Caco-2 (cell line): ENCODE data around the gene OR4N2. TPM values are rescaled to one million over a fixed set of nuclear protein-coding genes. Genes with fewer than 3 reads are reported as not detected.
A peak's percentile ranks its signal among the peaks of the same experiment; 100 is the strongest.
"Not testable (repeated sequence)": the region's sequence is repeated elsewhere in the genome, so short reads cannot be mapped to it uniquely, and the experiment has no call there.

Source experiments
- Bru-seq: library from RNA; stranded (reverse); fragments of 400-500 nt; gene quantifications from one replicate; lab custom pipeline; 2021; lab: Mats Ljungman, UMichigan
- BruChase-seq, 2 experiments: library from RNA; stranded (reverse); fragments of 400-500 nt; gene quantifications; one replicate each; lab custom pipeline; 2021; lab: Mats Ljungman, UMichigan
- BruUV-seq: library from RNA; stranded (reverse); fragments of 400-500 nt; replicated peaks from 2 replicates; lab custom pipeline; 2021; lab: Mats Ljungman, UMichigan
- CTCF ChIA-PET: fragments of 300-600 bp; sonication (Branson Sonifier 250); formaldehyde crosslinking; loops from one replicate; lab custom pipeline; 2022; ENCODE audit warnings: antibody characterized with exemption; lab: Charles Lee
- POLR2A ChIA-PET: fragments of 300-600 bp; sonication (Branson Sonifier 250); formaldehyde crosslinking; loops from one replicate; lab custom pipeline; 2022; ENCODE audit warnings: antibody characterized with exemption; lab: Charles Lee
- DNase-seq, 2 experiments: peaks; one replicate each; pipeline versions ENCODE4 v3.0.0 to v3.0.0-alpha.2; 2020 to 2022
- H3K27me3 ChIP-seq: replicated peaks from 2 replicates; pipeline ENCODE4 v1.6.0; 2011; ENCODE audit warnings: low read length; ENCODE audit not compliant: control insufficient read depth, insufficient read depth
- H3K36me3 ChIP-seq: 2 replicates; pipeline ENCODE4 v1.5.1; 2011; ENCODE audit warnings: low read length; ENCODE audit not compliant: control insufficient read depth, insufficient read depth
- H3K4me1 ChIP-seq: fragments of 250-450 bp; sonication (Bioruptor Pico); 2 replicates; pipeline ENCODE4 v1.5.1; 2020; ENCODE audit warnings: mild to moderate bottlenecking
- H3K4me3 ChIP-seq: 2 replicates; pipeline ENCODE4 v1.5.1; 2011; ENCODE audit warnings: low read depth, mild to moderate bottlenecking, control low read depth, low read length
- H3K9me3 ChIP-seq: fragments of 250-450 bp; sonication (Bioruptor Pico); 2 replicates; pipeline ENCODE4 v1.5.1; 2020; ENCODE audit warnings: mild to moderate bottlenecking, moderate library complexity
- H3K27ac Mint-ChIP-seq: one replicate; pipeline ENCODE4 v1.8.0; 2022; ENCODE audit warnings: mixed read lengths; ENCODE audit not compliant: unreplicated experiment
- H3K27me3 Mint-ChIP-seq: one replicate; pipeline ENCODE4 v1.8.0; 2022; ENCODE audit warnings: mixed read lengths; ENCODE audit not compliant: insufficient read depth, unreplicated experiment
- H3K36me3 Mint-ChIP-seq: one replicate; pipeline ENCODE4 v1.8.0; 2022; ENCODE audit warnings: mild to moderate bottlenecking, mixed read lengths; ENCODE audit not compliant: insufficient read depth, unreplicated experiment
- H3K4me1 Mint-ChIP-seq: one replicate; pipeline ENCODE4 v1.8.0; 2022; ENCODE audit warnings: low read depth, mixed read lengths; ENCODE audit not compliant: unreplicated experiment
- H3K4me3 Mint-ChIP-seq: one replicate; pipeline ENCODE4 v1.8.0; 2022; ENCODE audit warnings: mild to moderate bottlenecking, moderate library complexity, mixed read lengths; ENCODE audit not compliant: unreplicated experiment
- H3K9me3 Mint-ChIP-seq: one replicate; pipeline ENCODE4 v1.8.0; 2022; ENCODE audit warnings: mixed read lengths; ENCODE audit not compliant: unreplicated experiment
- intact Hi-C: fragments of 100-400 bp; cut with micrococcal nuclease; formaldehyde crosslinking; loops from one replicate; pipeline ENCODE4 v1.10.0; 2022; ENCODE audit not compliant: unreplicated experiment
- long read RNA-seq: library from polyadenylated mRNA; stranded (forward); transcript quantifications from one replicate; pipeline ENCODE4 v2.0.0, GENCODE V29; 2022
- total RNA-seq: library from RNA; stranded (reverse); gene quantifications from 2 replicates; pipeline ENCODE4 v1.2.3, GENCODE V29; 2022
- TF ChIP-seq, protein P1 (sequence below), 2 experiments: fragments of 200-600 bp in 1 of 2; IDR thresholded peaks; 1 replicate in 1 of 2; 2 replicates in 1 of 2; pipeline versions ENCODE4 v1.5.1 to v1.8.0; 2011 to 2022; ENCODE audit warnings: antibody characterized with exemption in 1 of 2, control low read depth in 1 of 2, inconsistent platforms in 1 of 2, low read depth in 1 of 2, low read length in 1 of 2, mild to moderate bottlenecking in 1 of 2, moderate library complexity in 1 of 2; ENCODE audit not compliant: insufficient read depth in 1 of 2, severe bottlenecking in 1 of 2, unreplicated experiment in 1 of 2

Gene OR4N2, protein sequence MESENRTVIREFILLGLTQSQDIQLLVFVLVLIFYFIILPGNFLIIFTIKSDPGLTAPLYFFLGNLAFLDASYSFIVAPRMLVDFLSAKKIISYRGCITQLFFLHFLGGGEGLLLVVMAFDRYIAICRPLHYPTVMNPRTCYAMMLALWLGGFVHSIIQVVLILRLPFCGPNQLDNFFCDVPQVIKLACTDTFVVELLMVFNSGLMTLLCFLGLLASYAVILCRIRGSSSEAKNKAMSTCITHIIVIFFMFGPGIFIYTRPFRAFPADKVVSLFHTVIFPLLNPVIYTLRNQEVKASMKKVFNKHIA
- not detected in 2 replicates for total RNA-seq
- not detected for Bru-seq, nascent RNA
- BruChase-seq, experiment 1, labeled RNA remaining after a 2-hour chase, result percentile 4 among the genes with signal in this experiment
- not detected for BruChase-seq, experiment 2, labeled RNA remaining after a 6-hour chase
- long read RNA-seq, result 0 reads

DNA sequence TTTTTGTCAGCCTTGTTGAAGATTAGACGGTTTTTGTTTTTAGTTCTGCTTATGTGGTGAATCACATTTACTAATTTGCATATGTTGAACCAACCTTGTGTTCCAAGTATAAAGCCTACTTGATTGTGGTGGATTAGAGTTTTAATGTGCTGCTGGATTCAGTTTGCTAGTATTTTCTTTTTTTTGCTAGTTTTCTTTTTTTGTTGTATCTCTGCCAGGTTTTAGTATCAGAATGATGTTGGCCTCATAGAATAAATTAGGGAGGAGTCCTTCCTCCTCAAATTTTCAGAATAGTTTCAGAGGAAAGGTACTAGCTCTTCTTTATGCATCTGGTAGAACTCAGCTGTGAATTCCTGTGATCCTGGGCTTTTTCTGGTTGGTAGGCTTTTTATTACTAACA is at the start of gene OR4N2:
TSS of gene OR4N2 (plus strand) at position 301 of the 400 bp plus-strand sequence. CDS start 23,679 bp downstream, outside the sequence.
- H3K9me3 Mint-ChIP-seq, H3K4me1 ChIP-seq, H3K4me1 Mint-ChIP-seq, H3K36me3 ChIP-seq, DNase-seq, H3K4me3 ChIP-seq, H3K27ac Mint-ChIP-seq, H3K9me3 ChIP-seq, intact Hi-C loops, POLR2A ChIA-PET, H3K27me3 ChIP-seq, CTCF ChIA-PET, BruUV-seq, H3K36me3 Mint-ChIP-seq, H3K27me3 Mint-ChIP-seq, H3K4me3 Mint-ChIP-seq: not testable (repeated sequence)

DNA sequence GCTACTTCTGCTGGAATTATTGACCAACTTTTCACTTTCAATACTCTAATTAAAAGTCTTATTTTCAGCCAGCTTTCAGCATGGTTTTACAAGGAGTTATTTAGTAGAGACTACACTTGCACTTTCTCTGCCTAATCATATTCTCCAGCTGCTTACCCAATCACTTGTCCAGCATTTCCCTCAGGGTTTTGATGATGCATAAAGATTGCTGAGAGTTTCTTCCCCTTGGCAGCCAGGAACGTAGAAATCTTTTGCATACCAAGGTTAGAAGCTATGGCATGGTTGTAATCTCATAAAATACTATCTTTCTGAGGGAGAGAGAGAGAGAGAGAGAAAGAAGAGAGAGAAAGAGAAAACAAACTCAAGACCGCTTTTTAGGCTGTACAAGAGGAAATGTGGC is 49.4 kb upstream of the OR4N2 start:
- ChIA-PET POLR2A (no interaction called here), CTCF (no interaction called here)
- H3K9me3 Mint-ChIP-seq, result no peaks in the 10 kb centered on the region
- H3K36me3 Mint-ChIP-seq, result no peaks in the 10 kb centered on the region
- Histone ChIP-seq H3K4me3 (no peak overlapping the region), H3K36me3 (no peaks in the 10 kb centered on the region), H3K4me1 (no peaks in the 10 kb centered on the region), H3K9me3 (no peaks in the 10 kb centered on the region), H3K27me3 (no peaks in the 10 kb centered on the region)
- H3K27me3 Mint-ChIP-seq, result peaks cover 4% of the 10 kb centered on the region
- TF ChIP-seq, protein P1, sequence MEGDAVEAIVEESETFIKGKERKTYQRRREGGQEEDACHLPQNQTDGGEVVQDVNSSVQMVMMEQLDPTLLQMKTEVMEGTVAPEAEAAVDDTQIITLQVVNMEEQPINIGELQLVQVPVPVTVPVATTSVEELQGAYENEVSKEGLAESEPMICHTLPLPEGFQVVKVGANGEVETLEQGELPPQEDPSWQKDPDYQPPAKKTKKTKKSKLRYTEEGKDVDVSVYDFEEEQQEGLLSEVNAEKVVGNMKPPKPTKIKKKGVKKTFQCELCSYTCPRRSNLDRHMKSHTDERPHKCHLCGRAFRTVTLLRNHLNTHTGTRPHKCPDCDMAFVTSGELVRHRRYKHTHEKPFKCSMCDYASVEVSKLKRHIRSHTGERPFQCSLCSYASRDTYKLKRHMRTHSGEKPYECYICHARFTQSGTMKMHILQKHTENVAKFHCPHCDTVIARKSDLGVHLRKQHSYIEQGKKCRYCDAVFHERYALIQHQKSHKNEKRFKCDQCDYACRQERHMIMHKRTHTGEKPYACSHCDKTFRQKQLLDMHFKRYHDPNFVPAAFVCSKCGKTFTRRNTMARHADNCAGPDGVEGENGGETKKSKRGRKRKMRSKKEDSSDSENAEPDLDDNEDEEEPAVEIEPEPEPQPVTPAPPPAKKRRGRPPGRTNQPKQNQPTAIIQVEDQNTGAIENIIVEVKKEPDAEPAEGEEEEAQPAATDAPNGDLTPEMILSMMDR (IDR thresholded peaks at IDR 0.05; ENCODE audit: insufficient read depth in 1 of 2, low read depth in 1 of 2, low read length in 1 of 2, severe bottlenecking in 1 of 2, unreplicated experiment in 1 of 2), result no peak
- no peak overlapping the region for H3K27ac Mint-ChIP-seq
- no TSS peak for BruUV-seq
- no peak overlapping the region for H3K4me3 Mint-ChIP-seq
- intact Hi-C loops, result no loop called here
- DNase-seq, result no peak
- no peaks in the 10 kb centered on the region for H3K4me1 Mint-ChIP-seq

DNA sequence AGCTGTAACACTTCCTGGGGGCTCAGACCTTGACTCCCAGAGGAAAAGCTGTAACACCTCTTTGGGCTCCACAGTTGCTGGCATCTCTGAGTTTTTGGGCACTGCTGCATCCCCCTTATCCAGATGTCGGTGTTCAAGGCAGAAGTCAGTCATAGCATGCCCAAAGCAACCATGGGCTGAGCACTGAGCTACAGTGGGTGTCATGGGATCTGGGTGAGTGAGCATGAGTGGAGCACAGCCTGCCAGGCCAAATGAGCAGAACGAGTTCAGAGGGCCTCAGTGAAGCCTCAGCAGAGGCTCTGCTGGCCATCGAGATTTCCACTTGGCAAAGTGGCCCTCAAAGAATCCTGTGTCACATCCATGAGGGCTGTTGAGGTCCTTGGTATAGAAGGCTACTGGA is 32.1 kb upstream of the OR4N2 start:
- POLR2A ChIA-PET, H3K27me3 ChIP-seq, H3K4me3 Mint-ChIP-seq, BruUV-seq, H3K4me3 ChIP-seq, H3K4me1 Mint-ChIP-seq, H3K27me3 Mint-ChIP-seq, H3K36me3 Mint-ChIP-seq, H3K4me1 ChIP-seq, H3K36me3 ChIP-seq, H3K9me3 Mint-ChIP-seq, CTCF ChIA-PET, H3K27ac Mint-ChIP-seq, H3K9me3 ChIP-seq, DNase-seq, intact Hi-C loops: not testable (repeated sequence)

DNA sequence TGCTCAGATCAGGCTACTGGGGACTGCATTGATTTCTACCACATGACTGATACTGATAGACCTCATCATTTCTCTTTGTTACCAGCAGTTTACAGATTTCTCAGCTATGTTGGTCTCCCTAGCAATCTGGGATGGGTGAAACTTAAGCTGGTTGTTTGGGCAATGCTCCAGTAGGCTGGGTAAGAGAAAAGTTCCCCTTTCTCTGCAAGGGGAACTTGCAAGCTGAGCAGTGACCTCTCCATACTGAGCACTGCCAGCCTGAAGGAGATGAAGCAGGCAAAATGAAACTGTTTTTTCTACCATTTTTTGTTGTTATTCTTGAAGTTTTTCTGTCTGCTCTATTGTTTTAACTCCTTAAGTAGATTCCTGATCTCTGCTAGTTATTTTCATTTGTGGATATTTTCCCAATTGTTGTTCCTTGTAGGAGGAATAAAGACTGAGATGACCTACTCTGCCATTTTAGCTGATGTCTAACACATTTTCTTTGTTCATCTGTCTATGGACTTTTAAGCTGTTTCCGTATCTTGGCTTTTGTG is 31.6 kb upstream of the OR4N2 start:
- no peak for DNase-seq
- Mint-ChIP-seq H3K9me3 (no peaks in the 10 kb centered on the region), H3K4me3 (no peak overlapping the region), H3K4me1 (no peaks in the 10 kb centered on the region), H3K27ac (no peak overlapping the region), H3K27me3 (peaks cover 4% of the 10 kb centered on the region), H3K36me3 (no peaks in the 10 kb centered on the region)
- H3K4me1 ChIP-seq, result no peaks in the 10 kb centered on the region
- no peaks in the 10 kb centered on the region for H3K9me3 ChIP-seq
- BruUV-seq, result no TSS peak
- H3K4me3 ChIP-seq, result no peak overlapping the region
- intact Hi-C loops, result no loop called here
- ChIA-PET CTCF (no interaction called here), POLR2A (no interaction called here)
- H3K27me3 ChIP-seq, result no peaks in the 10 kb centered on the region
- TF ChIP-seq, protein P1 (IDR thresholded peaks at IDR 0.05; ENCODE audit: insufficient read depth in 1 of 2, low read depth in 1 of 2, low read length in 1 of 2, severe bottlenecking in 1 of 2, unreplicated experiment in 1 of 2), result no peak
- H3K36me3 ChIP-seq, result no peaks in the 10 kb centered on the region

DNA sequence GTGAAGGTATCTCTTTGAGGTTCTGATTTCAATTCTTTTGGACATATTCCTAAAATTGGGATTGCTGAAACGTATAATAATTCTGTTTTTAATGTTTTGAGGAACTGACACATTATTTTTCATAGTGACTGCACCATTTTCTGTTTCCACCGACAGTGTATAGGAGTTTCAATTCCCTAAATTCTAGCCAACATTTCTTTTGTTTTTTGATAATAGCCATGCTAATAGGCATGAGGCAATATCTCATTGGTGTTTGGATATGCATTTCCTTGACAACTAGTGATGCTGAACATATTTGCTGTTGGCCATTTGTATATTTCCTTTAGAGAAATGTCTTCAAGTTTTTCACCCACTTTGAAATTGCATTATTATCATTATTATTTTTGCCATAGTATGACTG is 31.1 kb upstream of the OR4N2 start:
- H3K9me3 Mint-ChIP-seq, DNase-seq, H3K9me3 ChIP-seq, H3K27me3 ChIP-seq, CTCF ChIA-PET, H3K4me1 ChIP-seq, H3K4me3 Mint-ChIP-seq, H3K36me3 ChIP-seq, BruUV-seq, H3K4me1 Mint-ChIP-seq, intact Hi-C loops, H3K27me3 Mint-ChIP-seq, POLR2A ChIA-PET, H3K4me3 ChIP-seq, H3K36me3 Mint-ChIP-seq, H3K27ac Mint-ChIP-seq: not testable (repeated sequence)
